KMS-11 (cell line): ENCODE results near the gene PYCARD.

ENCODE experiments used
- H2AFZ ChIP-seq: fragments of 200-600 bp; sonication (generic); 2 replicates; pipeline ENCODE4 v1.6.1; 2016; ENCODE audit warnings: antibody characterized with exemption, mixed run types, low read depth
- H3K27ac ChIP-seq: fragments of 200-600 bp; sonication (generic); 2 replicates; pipeline ENCODE4 v1.6.1; 2016; ENCODE audit warnings: mild to moderate bottlenecking, mixed run types
- H3K27me3 ChIP-seq: fragments of 200-600 bp; sonication (generic); 2 replicates; pipeline ENCODE4 v1.6.1; 2017; ENCODE audit warnings: mild to moderate bottlenecking, low read depth, mixed run types, moderate library complexity; ENCODE audit not compliant: insufficient read depth
- H3K36me3 ChIP-seq: fragments of 200-600 bp; sonication (generic); 2 replicates; pipeline ENCODE4 v1.6.1; 2017; ENCODE audit warnings: mild to moderate bottlenecking, mixed run types; ENCODE audit not compliant: insufficient read depth
- H3K4me1 ChIP-seq: fragments of 200-600 bp; sonication (generic); 2 replicates; pipeline ENCODE4 v1.6.1; 2016; ENCODE audit warnings: mild to moderate bottlenecking, low read depth, mixed run types; ENCODE audit not compliant: poor library complexity, severe bottlenecking
- H3K4me2 ChIP-seq: fragments of 200-600 bp; sonication (generic); 2 replicates; pipeline ENCODE4 v1.7.0; 2016; ENCODE audit warnings: mild to moderate bottlenecking, mixed run types
- H3K4me3 ChIP-seq: fragments of 200-600 bp; sonication (generic); IDR thresholded peaks from 2 replicates; pipeline ENCODE4 v1.6.1; 2017; ENCODE audit warnings: low read depth, low read length, mixed read lengths; ENCODE audit not compliant: insufficient read depth
- H3K79me2 ChIP-seq: fragments of 200-600 bp; sonication (generic); 2 replicates; pipeline ENCODE4 v1.6.1; 2016; ENCODE audit warnings: low read depth, mixed run types; ENCODE audit not compliant: insufficient read depth
- H3K9ac ChIP-seq: fragments of 200-600 bp; sonication (generic); 2 replicates; pipeline ENCODE4 v1.6.1; 2016; ENCODE audit warnings: mild to moderate bottlenecking, mixed run types
- H4K20me1 ChIP-seq: fragments of 200-600 bp; sonication (generic); 2 replicates; pipeline ENCODE4 v1.6.1; 2016; ENCODE audit warnings: mild to moderate bottlenecking, mixed run types; ENCODE audit not compliant: insufficient read depth
- TF ChIP-seq, protein P1 (sequence below): fragments of 200-600 bp; sonication (generic); conservative IDR thresholded peaks from 2 replicates; pipeline ENCODE4 v1.6.1; 2017; ENCODE audit warnings: low read depth, mild to moderate bottlenecking, antibody characterized with exemption, low read length, moderate library complexity, mixed read lengths

Gene PYCARD

DNA sequence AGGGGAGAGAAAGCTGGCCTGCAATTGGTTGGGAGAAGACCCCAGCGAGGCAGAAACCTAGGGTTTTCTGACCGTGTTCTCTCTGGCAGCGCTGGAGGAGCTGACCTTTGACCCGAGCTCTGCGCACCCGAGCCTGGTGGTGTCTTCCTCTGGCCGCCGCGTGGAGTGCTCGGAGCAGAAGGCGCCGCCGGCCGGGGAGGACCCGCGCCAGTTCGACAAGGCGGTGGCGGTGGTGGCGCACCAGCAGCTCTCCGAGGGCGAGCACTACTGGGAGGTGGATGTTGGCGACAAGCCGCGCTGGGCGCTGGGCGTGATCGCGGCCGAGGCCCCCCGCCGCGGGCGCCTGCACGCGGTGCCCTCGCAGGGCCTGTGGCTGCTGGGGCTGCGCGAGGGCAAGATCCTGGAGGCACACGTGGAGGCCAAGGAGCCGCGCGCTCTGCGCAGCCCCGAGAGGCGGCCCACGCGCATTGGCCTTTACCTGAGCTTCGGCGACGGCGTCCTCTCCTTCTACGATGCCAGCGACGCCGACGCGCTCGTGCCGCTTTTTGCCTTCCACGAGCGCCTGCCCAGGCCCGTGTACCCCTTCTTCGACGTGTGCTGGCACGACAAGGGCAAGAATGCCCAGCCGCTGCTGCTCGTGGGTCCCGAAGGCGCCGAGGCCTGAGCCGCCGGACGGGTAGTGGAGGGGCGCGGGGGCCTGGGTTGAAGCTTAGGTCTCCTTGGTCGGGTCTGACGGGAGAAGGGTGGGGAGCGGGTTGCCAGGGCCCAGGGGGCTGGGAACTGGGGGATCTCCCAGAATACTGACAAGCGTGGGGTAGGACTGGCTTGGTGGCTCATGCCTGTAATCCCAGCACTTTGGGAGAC lies 21.8 kb upstream of the PYCARD start:
- no peaks in the 10 kb centered on the region for H3K36me3 ChIP-seq

DNA sequence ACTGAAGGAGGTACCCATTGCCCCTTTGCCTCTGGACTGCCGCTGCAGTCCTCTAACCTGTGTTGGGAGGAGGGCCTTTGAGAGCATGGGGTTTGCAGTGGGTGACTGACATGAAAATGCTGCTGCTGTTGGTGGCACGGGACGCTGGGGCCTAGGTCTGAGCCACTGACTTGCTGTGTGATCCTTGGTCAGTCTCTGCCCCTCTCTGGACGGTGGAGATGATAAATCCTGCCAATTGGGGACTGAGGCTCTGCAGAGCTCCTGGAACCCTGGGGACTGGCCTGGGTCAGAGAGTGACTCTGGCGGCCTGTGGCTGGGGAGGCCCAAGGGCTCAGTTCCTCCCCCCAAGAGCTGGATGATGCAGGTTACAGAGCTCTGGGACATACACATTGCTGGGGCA lies 20.5 kb upstream of the PYCARD start:
- Histone ChIP-seq H3K27ac (no peak overlapping the region), H2AFZ (no peak overlapping the region), H3K4me1 (no peaks in the 10 kb centered on the region), H4K20me1 (no peaks in the 10 kb centered on the region), H3K36me3 (no peaks in the 10 kb centered on the region), H3K4me3 (no peak overlapping the region), H3K4me2 (no peak overlapping the region), H3K27me3 (no peaks in the 10 kb centered on the region), H3K9ac (no peak overlapping the region), H3K79me2 (no peaks in the 10 kb centered on the region)
- TF ChIP-seq, protein P1, sequence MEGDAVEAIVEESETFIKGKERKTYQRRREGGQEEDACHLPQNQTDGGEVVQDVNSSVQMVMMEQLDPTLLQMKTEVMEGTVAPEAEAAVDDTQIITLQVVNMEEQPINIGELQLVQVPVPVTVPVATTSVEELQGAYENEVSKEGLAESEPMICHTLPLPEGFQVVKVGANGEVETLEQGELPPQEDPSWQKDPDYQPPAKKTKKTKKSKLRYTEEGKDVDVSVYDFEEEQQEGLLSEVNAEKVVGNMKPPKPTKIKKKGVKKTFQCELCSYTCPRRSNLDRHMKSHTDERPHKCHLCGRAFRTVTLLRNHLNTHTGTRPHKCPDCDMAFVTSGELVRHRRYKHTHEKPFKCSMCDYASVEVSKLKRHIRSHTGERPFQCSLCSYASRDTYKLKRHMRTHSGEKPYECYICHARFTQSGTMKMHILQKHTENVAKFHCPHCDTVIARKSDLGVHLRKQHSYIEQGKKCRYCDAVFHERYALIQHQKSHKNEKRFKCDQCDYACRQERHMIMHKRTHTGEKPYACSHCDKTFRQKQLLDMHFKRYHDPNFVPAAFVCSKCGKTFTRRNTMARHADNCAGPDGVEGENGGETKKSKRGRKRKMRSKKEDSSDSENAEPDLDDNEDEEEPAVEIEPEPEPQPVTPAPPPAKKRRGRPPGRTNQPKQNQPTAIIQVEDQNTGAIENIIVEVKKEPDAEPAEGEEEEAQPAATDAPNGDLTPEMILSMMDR: no peak

More for the DNA sequence above, 21.8 kb upstream of the PYCARD start:
- no peak overlapping the region for H3K9ac ChIP-seq
- H4K20me1 ChIP-seq: no peaks in the 10 kb centered on the region
- no peaks in the 10 kb centered on the region for H3K79me2 ChIP-seq
- no peak overlapping the region for H3K4me2 ChIP-seq
- TF ChIP-seq, protein P1: no peak
- no peak overlapping the region for H3K4me3 ChIP-seq
- H2AFZ ChIP-seq: no peak overlapping the region
- H3K4me1 ChIP-seq: no peaks in the 10 kb centered on the region
- no peaks in the 10 kb centered on the region for H3K27me3 ChIP-seq
- no peak overlapping the region for H3K27ac ChIP-seq

DNA sequence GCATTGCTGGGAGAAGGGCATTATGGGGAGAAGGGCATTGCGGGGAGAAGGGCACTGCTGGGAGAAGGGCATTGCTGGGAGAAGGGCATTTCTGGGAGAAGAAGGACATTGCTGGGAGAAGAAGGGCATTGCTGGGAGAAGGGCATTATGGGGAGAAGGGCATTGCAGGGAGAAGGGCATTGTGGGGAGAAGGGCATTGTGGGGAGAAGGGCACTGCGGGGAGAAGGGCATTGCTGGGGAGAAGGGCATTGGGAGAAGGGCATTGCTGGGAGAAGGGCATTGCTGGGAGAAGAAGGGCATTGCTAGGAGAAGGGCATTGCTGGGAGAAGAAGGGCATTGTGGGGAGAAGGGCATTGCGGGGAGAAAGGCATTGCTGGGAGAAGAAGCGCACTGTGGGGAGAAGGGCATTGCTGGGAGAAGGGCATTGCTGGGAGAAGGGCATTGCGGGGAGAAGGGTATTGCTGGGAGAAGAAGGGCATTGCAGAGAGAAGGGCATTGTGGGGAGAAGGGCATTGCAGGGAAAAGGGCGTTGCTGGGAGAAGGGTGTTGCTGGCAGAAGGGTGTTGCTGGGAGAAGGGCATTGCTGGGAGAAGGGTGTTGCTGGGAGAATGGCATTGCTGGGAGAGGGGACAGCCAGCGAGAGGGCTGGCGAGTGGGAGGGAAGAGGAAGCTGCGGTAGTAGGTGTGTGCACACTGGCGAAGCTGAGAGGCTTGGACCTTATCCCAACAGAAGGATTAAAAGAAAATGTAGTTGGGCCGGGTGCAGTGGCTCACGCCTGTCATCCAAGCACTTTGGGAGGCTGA lies 19.0 kb upstream of the PYCARD start:
- H3K27ac ChIP-seq: no peak overlapping the region
- H3K9ac ChIP-seq: no peak overlapping the region
- TF ChIP-seq, protein P1: no peak
- H4K20me1 ChIP-seq: no peaks in the 10 kb centered on the region
- H3K36me3 ChIP-seq: no peaks in the 10 kb centered on the region
- no peak overlapping the region for H3K4me2 ChIP-seq
- no peaks in the 10 kb centered on the region for H3K79me2 ChIP-seq
- H3K4me3 ChIP-seq: no peak overlapping the region
- no peaks in the 10 kb centered on the region for H3K27me3 ChIP-seq
- H3K4me1 ChIP-seq: no peaks in the 10 kb centered on the region
- no peak overlapping the region for H2AFZ ChIP-seq

DNA sequence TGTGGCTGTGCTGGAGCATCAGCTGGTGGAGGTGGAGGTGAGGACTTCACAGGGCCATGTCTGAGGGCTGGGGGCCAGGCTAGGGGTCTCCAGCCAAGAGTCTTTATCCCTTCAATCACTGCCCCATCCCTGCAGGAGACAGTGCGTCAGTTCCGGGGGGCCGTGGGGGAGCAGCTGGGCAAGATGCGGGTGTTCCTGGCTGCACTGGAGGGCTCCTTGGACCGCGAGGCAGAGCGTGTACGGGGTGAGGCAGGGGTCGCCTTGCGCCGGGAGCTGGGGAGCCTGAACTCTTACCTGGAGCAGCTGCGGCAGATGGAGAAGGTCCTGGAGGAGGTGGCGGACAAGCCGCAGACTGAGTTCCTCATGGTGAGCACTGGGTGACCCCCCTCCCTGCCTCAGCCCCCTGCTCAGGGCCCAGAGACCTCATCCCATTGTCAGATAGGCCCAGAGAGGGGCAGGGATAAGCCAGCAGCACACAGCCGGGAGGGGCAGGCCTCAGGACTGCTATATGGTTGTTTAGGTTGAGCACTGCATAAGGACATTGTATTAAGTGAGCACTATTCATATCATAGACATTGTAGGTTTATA lies 16.7 kb upstream of the PYCARD start:
- Histone ChIP-seq H3K9ac (no peak overlapping the region), H3K27ac (no peak overlapping the region), H3K27me3 (no peaks in the 10 kb centered on the region), H3K4me2 (no peak overlapping the region), H3K36me3 (no peaks in the 10 kb centered on the region), H4K20me1 (no peaks in the 10 kb centered on the region), H3K4me1 (no peaks in the 10 kb centered on the region), H2AFZ (no peak overlapping the region), H3K79me2 (no peaks in the 10 kb centered on the region), H3K4me3 (no peak overlapping the region)
- TF ChIP-seq, protein P1: no peak
